GM19467 (cell line): ENCODE data around the gene EDEM2.
"Not testable (repeated sequence)": the region's sequence is repeated elsewhere in the genome, so short reads cannot be mapped to it uniquely, and the experiment has no call there.

Experiments
- ATAC-seq: cut with Tn5 transposase; IDR thresholded peaks from one replicate; pipeline ENCODE4 v1.9.1; 2021; ENCODE audit warnings: mild to moderate bottlenecking, moderate library complexity; ENCODE audit not compliant: unreplicated experiment

Gene EDEM2, protein sequence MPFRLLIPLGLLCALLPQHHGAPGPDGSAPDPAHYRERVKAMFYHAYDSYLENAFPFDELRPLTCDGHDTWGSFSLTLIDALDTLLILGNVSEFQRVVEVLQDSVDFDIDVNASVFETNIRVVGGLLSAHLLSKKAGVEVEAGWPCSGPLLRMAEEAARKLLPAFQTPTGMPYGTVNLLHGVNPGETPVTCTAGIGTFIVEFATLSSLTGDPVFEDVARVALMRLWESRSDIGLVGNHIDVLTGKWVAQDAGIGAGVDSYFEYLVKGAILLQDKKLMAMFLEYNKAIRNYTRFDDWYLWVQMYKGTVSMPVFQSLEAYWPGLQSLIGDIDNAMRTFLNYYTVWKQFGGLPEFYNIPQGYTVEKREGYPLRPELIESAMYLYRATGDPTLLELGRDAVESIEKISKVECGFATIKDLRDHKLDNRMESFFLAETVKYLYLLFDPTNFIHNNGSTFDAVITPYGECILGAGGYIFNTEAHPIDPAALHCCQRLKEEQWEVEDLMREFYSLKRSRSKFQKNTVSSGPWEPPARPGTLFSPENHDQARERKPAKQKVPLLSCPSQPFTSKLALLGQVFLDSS

DNA sequence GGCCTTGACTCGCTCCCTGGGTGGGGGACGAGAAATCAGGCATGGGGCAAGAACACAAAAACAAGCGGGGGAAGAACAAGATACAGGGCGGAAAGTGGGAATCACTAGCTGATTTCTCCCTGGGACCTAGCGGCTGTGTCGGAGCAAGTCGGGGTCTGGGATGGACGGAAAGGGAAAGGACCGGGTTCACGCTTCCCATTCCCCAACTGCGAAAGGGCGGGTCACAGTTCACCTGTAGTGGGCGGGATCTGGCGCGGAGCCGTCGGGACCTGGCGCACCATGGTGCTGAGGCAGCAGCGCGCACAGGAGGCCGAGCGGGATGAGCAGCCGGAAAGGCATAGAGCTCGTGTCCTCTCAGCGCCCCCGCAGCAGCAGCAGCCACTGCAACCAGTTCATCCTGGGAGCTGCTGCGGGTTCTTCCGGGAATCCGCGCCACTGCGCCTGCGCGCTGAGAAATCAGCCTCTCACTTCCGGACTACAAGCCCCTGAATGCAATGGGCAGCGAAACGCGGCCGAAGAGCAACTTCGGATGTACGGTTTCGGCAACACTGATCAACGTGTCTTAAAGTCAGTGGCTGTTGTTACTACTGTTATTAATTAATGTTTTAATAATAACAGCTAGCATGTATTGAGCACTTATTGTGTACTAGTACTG, at the start of gene EDEM2:
Gene EDEM2 (minus strand): TSS at position 417 of the 655 bp plus-strand sequence. CDS start 78 bp downstream, at position 339.
- peak; percentile 68 for ATAC-seq

DNA sequence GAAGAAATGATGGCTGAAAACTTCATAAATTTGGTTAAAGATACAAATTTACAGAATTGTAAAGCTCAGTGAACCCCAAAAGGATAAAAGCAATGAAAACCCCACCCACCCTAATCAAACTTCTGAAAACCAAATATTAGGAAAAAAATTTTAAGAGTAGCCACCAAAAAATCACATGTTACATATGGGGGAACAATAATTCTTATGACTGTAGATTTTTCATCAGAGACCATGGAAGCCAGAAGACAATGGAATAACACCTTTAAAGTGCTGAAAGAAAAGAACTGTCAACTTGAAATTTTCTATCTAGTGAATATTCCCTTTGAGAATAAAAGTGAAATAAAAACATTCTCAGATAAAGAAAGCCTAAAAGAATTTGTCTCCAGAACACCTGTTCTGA, 49.2 kb upstream of the EDEM2 start:
- no peak for ATAC-seq

DNA sequence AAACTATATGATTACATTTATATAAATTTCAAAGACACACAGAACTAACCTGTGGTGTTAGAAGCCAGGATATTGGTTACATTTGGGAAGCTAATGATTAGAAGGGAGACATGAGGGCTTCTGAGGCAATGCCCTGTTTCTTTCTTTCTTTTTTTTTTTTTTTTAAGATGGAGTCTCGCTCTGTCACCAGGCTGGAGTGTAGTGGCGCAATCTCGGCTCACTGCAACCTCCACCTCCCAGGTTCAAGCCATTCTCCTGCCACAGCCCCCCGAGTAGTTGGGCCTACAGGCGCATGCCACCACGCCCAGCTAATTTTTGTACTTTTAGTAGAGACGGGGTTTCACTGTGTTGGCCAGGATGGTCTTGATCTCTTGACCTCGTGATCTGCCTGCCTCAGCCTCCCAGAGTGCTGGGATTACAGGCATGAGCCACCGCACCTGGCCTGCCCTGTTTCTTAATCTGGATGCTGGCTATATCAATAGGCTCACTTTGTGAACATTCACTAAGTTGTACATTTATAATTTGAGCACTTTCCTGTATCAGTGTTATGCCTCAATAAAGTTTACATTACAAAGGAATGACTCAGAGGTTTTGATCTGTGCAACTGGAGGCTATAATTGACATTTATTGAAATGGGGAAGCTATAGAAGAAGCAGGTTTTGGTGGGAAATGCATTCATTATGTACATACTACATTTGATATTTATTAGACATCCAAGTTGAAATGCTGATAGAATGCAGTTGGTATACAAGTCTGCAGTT, 46.1 kb upstream of the EDEM2 start:
- ATAC-seq, result not testable (repeated sequence)

DNA sequence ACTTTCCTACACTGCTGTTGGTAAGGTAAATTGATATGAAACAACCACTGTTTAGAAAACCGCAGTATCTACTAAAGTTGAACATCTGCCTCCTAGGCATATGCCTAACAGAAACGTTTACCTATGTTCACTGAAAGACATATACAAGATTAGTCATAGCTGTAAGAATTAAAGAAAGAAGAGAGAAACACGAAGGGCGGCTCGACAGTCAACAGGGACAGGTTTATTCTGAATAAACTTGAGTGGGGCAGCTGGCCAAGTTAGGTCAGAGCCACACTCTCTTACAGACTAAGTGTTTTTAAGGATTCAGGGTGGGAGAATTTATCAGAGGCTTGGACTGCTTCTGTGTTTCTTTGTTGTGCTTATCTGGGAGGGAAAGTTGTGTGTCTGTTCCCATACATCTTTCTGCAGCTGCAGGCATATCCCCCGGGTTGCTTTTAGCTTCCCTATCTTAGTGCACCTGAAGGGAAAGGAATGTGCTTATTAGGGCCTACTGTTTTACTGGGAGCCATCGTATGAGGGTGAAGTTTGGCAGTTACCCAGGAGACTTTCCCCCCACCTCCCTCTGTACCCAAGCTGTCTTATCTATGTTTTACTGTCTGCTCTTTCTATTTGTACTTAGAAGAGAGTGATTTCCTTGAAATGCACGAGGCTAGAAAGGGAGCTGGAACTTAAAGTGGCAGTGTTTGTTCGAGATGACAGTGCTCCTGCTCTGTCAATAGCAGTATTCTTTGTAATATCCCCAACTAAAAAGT, 45.2 kb upstream of the EDEM2 start:
- no peak for ATAC-seq

DNA sequence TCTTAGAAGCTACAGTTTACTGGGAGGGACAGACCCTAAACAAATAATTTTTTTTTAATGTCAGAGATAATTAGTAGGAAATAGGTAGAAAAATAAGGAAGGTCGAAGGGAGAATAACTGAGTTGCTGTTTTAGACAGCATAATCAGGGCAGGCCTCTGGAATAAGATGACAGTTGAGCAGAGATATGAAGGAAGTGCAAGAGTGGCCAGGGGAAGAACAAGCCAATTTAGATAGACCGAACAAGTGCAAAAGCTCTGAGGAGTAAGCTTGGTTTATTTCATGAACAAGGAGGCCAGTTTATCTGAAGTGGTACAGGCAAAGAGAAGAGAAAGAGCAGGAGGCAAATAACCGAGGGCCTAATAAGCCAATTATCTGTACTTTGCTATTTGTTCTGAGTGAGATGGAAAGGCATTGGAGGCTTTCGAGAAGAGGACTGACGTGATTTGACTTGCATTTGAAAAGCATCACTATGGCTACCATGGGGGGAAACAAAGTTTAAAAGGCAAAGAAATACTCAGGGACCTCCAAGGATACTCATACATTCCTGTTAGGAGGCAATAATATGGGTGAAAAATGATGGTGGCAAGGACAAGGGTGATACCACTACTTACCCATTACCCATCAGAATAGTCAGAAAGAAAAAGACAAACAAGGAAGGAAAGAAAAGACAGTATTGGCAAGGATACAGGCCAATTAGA, 44.4 kb upstream of the EDEM2 start:
- no peak for ATAC-seq

DNA sequence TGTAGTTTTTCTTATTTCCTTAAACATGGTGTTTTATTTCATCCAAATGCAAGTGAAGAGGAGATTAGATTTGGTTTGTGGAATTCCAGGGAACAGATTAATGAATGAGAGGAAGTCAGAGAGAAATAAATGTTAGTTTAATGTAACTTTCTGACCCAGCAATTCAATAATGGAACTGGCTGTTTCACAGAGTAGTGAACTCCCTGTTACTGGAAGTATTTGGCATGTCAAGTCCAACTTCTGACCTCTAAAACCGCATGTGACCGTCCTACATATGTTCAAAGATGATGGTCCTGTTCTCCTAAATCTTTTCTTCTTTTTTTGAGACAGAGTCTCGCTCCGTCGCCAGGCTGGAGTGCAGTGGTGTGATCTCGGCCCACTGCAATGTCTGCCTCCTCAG, 43.4 kb upstream of the EDEM2 start:
- ATAC-seq, result no peak

DNA sequence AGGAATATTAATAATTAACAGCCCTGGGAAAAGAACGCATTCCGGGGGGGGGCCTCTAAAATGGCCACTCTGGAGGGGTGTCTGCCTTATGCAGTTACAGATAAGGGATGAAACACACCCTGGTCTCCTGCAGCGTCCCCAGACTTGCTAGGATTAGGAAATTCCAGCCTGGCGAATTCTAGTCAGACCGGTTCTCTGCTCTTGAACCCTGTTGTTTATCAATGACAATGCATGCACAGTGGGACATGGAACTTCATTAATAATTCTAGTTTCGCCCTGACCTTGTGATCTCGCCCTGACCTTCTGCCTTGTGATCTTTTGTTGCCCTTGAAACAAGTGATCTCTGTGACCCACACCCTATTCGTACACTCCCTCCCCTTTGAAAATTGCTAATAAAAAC, 42.1 kb upstream of the EDEM2 start:
- not testable (repeated sequence) for ATAC-seq

DNA sequence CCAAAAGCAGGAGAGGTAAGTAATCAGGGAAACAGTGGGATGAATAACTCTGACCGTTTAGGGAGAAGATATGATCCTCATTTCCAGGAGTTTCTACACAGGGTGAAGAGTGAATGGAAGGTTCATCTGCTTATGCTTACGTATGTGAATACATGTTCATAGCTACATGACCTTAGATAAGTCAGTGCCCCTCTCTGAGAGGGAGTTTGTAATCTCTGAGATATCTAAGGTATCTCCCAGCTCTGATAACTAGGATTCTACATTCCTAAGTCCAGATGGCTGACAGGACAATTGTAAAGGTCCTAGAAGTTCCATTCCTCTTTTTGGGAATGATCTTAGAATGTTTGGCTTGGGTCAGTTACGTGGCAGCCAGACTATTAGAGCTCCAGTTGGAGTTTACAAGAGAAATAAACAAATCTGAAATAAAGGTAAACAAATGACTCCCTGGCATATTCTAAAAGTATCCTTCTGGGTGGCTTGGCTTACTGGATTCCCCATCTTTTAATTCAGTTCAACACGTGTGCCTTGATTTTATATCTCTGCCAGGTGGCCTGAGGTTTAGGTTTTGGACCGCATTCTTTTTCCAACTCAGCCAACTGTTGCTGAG, 40.6 kb upstream of the EDEM2 start:
- no peak for ATAC-seq

DNA sequence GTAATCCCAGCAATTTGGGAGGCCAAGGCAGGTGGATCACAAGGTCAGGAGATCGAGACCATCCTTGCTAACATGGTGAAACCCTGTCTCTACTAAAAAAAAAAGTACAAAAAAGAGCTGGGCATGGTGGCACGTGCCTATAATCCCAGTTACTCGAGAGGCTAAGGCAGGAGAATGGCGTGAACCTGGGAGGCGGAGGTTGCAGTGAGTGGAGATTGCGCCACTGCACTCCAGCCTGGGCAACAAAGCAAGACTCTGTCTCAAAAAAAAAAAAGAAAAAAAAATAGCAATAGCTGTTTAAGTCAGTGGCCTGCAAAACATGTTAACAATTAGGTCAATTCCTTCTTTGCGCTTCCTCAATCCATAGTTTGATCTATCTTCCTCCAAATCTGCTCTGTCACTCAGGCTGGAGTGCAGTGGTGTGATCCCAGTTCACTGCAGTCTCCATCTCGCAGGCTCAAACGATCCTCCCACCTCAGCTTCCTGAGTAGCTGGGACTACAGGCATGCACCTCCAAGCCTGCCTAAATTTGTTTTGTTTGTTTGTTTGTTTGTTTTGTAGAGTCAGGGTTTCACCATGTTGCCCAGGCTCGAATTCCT, 39.7 kb upstream of the EDEM2 start:
- not testable (repeated sequence) for ATAC-seq

DNA sequence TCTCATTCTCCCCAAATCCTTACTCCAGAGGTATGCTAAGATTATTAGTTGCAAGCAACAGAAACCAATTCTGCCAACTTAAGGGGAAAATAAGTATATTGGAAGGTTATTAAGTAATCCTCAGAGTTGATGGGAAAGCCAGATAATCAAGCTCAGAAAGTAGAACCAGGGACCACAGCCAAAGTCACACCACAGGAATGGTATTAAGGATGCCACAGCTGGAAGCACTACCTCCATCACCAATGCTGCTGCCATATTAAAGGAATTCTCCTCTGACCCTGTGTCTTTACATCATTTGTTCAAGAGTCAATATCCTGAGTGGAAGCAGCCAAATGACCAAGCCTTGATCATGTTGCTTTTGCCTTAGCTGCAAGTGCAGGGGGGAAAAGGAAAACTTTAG, 34.6 kb upstream of the EDEM2 start:
- ATAC-seq, result no peak

DNA sequence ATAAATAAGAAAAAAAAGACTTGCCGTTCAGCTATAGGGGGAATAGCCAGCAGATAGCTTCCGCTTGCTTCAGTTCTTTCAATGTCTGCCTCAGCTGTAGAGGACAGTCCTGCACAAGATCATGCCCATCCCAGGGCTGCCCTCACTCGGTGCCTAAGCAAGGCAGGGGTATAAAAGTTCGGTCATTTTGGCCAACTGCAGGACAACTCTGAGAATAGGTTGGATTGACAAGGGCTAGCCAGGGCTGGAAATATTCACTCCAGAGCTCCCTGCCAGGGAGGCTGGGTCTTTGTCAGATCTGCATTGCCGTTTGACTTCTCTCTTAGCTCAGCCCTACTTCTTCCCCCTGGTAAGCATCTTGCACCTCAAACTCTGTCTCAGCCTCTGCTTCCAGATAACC, 33.1 kb upstream of the EDEM2 start:
- ATAC-seq, result no peak

DNA sequence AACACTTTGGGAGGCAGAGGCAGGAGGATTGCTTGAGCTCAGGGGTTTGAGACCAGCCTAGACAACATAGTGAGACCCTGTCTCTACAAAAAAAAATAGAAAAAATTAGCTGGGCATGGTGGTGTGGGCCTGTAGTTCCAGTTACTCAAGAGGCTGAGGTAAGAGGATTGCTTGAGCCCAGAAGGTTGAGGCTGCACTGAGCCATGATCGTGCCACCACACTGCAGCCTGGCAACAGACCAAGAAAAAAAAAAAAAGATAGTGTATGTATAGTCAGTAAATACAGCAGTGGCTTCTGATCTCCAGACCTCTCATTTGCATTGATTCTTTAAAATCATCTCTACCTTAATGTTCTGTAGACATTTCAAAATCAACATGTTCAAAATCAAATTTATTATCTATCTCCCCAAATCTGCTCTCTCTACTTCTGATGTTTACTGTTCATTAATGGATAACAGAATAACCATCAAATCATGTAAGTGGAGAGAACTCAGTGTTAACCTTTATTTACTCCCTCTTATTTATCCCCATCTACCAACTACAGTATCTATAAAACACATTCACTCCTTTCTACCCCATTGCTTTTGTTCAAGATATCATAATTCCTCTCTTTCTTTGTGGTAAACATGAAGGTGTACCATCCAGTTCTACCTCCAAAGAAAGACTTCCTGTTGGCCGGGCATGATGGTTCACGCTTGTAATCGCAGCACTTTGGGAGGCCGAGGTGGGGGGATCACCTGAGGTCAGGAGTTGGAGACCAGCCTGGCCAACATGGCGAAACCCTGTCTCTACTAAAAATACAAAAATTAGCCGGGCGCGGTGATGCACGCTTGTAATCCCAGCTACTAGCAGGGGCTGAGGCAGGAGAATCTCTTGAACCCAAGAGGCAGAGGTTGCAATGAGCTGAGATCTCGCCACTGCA, 32.4 kb upstream of the EDEM2 start:
- no peak for ATAC-seq

DNA sequence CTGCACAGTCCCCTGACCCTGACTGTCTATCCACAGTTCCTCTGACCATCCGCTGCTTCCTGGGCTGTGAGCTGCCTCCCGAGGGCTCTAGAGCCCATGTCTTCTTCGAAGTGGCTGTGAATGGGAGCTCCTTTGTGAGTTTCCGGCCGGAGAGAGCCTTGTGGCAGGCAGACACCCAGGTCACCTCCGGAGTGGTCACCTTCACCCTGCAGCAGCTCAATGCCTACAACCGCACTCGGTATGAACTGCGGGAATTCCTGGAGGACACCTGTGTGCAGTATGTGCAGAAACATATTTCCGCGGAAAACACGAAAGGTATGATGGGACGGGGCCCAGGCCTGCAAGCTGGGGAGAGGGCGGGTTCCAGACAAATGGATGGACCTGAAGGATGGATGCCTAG, 29.0 kb upstream of the EDEM2 start:
- no peak for ATAC-seq

DNA sequence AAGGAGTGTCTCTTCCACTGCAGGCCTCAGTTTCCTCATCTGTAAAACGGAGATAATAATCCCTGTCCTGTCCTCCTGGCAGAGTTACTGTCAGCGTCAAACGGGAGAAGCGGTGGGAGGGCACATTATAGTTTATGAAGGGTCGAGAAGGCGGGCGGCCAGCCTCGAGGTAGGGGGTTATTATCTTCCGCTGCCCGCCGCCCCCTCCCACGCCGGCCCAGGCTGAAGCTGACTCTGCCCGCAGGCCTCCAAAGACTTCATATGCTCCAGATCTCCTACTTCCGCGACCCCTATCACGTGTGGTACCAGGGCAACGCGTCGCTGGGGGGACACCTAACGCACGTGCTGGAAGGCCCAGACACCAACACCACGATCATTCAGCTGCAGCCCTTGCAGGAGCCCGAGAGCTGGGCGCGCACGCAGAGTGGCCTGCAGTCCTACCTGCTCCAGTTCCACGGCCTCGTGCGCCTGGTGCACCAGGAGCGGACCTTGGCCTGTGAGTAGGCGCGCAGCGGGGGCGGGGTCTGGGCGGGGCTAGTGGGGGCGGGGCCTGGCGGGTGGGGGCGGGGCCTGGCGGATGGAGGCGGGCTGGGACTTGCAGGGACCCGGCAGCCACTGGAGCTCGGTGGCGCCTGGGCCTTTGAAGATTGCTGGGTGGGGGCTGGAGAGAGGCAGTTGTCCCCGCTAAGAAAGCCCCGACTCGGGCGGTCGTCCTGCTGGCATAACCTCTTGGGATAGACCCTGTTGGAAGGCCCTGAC, 27.5 kb upstream of the EDEM2 start:
- ATAC-seq, result no peak

DNA sequence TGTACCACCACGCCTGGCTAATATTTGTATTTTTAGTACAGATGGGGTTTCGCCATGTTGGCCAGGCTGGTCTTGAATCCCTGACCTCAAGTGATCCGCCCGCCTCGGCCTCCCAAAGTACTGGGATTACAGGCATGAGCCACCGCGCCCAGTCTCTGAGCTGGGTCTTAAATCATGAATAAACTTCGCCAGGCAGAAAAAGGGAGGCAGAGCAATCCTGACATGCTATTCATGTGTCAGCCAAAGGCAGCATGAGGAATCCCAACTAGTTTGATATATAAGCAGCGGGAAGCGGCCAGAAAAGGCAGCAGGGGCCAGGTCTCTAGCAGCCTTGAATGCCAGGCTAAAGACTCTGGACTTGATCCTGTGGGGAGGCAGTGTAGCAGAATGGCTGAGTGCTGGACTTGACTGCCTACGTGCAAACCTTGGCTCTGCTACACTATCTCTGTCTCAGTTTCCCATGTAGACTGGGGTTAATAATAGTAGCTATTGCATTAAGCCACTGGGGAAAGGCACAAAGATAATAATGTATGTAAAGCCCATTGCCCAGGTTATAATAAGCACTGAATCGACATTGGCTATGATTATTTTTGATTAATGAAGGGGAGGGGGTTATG, 26.5 kb upstream of the EDEM2 start:
- ATAC-seq, result no peak

DNA sequence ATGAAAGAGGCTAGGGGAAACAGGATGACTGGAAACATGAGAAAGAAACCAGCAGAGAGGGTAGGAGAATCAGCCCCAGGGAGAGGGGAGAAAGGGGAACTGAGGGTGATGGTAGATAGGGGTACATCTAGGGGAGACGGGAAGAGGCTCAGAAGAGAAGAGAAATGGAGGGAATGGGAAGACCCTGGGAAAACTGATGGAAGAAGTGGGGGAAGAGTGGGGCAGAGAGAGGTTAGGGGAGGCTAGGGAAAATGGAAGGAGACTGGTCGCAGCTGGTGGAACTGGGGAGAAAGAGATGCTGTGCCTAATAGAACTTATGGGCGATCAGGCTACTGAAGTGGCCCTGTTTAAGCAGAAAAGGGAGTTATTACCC, 25.3 kb upstream of the EDEM2 start:
- no peak for ATAC-seq
